Measurements from ENCODE around the gene ZNF597. TPM values are rescaled to one million over a fixed set of nuclear protein-coding genes. Genes with fewer than 3 reads are reported as not detected.

ZNF597 gene
- total RNA-seq, 1 donor from 2014 or later: 2.2 TPM

DNA sequence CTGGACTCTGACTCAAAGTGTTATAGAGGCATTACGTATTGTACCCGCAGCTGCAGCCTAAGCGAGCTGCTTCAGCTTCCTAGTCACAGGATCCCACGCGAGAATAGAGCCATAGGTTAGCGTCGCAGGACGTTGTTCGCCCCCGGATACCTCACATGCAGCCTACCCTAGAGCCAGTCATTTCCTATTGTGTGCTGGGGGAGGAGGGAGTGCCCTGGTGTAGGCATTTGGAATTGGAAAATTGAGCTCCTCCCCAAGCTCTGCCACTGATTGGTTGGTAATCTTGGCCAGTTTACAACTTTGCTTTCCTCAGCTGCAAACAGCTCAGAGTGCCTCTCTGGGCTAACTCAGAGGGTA is 706 bp upstream of the ZNF597 start:
- Mint-ChIP-seq H3K36me3 (ENCODE audit: insufficient read depth) (peaks cover 23% of the 10 kb centered on the region), H3K4me1 (ENCODE audit: low read depth) (peaks cover 5% of the 10 kb centered on the region), H3K9me3 (ENCODE audit: low read depth) (peaks cover 11% of the 10 kb centered on the region), H3K4me3 (ENCODE audit: low read depth) (peak overlapping the region; percentile 95), H3K27me3 (no peaks in the 10 kb centered on the region), H3K27ac (peak overlapping the region; percentile 97)
- TF ChIP-seq, protein P1, sequence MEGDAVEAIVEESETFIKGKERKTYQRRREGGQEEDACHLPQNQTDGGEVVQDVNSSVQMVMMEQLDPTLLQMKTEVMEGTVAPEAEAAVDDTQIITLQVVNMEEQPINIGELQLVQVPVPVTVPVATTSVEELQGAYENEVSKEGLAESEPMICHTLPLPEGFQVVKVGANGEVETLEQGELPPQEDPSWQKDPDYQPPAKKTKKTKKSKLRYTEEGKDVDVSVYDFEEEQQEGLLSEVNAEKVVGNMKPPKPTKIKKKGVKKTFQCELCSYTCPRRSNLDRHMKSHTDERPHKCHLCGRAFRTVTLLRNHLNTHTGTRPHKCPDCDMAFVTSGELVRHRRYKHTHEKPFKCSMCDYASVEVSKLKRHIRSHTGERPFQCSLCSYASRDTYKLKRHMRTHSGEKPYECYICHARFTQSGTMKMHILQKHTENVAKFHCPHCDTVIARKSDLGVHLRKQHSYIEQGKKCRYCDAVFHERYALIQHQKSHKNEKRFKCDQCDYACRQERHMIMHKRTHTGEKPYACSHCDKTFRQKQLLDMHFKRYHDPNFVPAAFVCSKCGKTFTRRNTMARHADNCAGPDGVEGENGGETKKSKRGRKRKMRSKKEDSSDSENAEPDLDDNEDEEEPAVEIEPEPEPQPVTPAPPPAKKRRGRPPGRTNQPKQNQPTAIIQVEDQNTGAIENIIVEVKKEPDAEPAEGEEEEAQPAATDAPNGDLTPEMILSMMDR (IDR thresholded peaks at IDR 0.05; ENCODE audit: unreplicated experiment): no peak
- DNase-seq (ENCODE audit: low spot score, unreplicated experiment): no peak

- H3K4me1 Mint-ChIP-seq (ENCODE audit: low read depth): peaks cover 5% of the 10 kb centered on the region
- H3K4me3 Mint-ChIP-seq (ENCODE audit: low read depth): no peak overlapping the region
- H3K9me3 Mint-ChIP-seq (ENCODE audit: low read depth): peaks cover 11% of the 10 kb centered on the region
- TF ChIP-seq, protein P1 (IDR thresholded peaks at IDR 0.05; ENCODE audit: unreplicated experiment): no peak
- no peaks in the 10 kb centered on the region for H3K27me3 Mint-ChIP-seq
- no peak overlapping the region for H3K27ac Mint-ChIP-seq
- DNase-seq (ENCODE audit: low spot score, unreplicated experiment): no peak
- H3K36me3 Mint-ChIP-seq (ENCODE audit: insufficient read depth): peaks cover 17% of the 10 kb centered on the region
These were observed 3.7 kb downstream of the ZNF597 start for GRCh38 chr16:3439637-3440036.

DNA sequence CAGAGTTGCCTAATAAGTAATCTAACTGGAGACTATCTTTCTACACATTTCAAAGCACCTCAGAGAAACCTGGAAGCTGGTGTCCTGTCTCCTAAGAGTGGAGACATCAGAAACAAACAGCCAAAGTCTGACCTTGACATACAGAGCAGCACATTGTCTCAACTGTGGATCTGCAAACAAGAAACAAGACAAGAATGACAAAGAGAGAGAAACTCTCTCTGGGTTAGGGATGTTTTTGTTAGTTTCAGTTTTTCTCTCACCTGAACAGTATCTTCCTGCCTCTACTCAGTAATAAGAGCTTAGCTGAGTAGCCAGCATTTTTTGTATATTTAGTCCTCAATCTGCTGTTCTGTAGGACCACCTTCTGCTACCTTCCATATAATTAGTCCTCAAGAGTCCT is 8.9 kb downstream of the ZNF597 start:
- peaks cover 5% of the 10 kb centered on the region for H3K36me3 Mint-ChIP-seq (ENCODE audit: insufficient read depth)
- peaks cover under 1% of the 10 kb centered on the region for H3K9me3 Mint-ChIP-seq (ENCODE audit: low read depth)
- no peak overlapping the region for H3K4me3 Mint-ChIP-seq (ENCODE audit: low read depth)
- peaks cover 2% of the 10 kb centered on the region for H3K4me1 Mint-ChIP-seq (ENCODE audit: low read depth)
- H3K27ac Mint-ChIP-seq: no peak overlapping the region
- DNase-seq (ENCODE audit: low spot score, unreplicated experiment): no peak
- TF ChIP-seq, protein P1 (IDR thresholded peaks at IDR 0.05; ENCODE audit: unreplicated experiment): no peak
- no peaks in the 10 kb centered on the region for H3K27me3 Mint-ChIP-seq

GRCh38 chr16:3431779-3432219 is 11.5 kb downstream of the ZNF597 start:
- Mint-ChIP-seq H3K27me3 (no peaks in the 10 kb centered on the region), H3K36me3 (ENCODE audit: insufficient read depth) (peaks cover 4% of the 10 kb centered on the region), H3K4me3 (ENCODE audit: low read depth) (no peak overlapping the region), H3K4me1 (ENCODE audit: low read depth) (peaks cover 2% of the 10 kb centered on the region), H3K9me3 (ENCODE audit: low read depth) (no peaks in the 10 kb centered on the region), H3K27ac (no peak overlapping the region)
- DNase-seq (ENCODE audit: low spot score, unreplicated experiment): no peak
- TF ChIP-seq, protein P1 (IDR thresholded peaks at IDR 0.05; ENCODE audit: unreplicated experiment): no peak

DNA sequence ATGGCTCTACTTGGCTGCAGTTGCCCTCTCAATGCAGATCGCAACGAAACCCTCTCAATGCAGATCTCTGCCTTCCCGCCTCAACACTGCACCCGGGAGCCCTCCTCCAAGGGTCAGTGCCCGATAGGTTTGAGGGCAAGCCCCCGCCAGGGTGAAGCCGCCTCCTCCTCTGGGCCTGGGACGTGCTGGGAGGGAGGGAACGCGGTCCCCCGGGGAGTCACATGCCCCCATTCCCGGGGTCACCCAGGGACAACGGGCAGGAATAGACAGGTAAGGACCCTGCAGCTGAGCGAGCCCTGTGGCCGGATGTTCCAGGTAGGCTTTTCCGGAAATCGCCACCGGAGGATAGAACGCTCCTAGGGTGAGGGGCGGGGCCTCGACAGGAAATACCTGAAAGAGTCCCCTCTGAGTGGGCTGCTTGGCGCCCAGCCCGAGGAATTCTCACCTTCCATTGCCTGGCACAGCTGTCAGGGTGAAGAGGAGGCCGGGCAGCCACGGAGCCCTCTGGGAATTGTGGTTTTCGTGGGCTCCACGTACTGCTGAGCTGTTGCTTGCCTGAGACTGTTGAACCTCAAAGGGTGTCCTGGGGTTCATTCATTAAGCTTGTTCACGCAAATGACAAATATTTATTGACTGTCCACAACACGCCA is 29.4 kb downstream of the ZNF597 start:
- no peak for DNase-seq (ENCODE audit: low spot score, unreplicated experiment)
- H3K9me3 Mint-ChIP-seq (ENCODE audit: low read depth): peaks cover 42% of the 10 kb centered on the region
- no peaks in the 10 kb centered on the region for H3K27me3 Mint-ChIP-seq
- no peak overlapping the region for H3K4me3 Mint-ChIP-seq (ENCODE audit: low read depth)
- TF ChIP-seq, protein P1 (IDR thresholded peaks at IDR 0.05; ENCODE audit: unreplicated experiment): no peak
- no peak overlapping the region for H3K27ac Mint-ChIP-seq
- peaks cover 36% of the 10 kb centered on the region for H3K36me3 Mint-ChIP-seq (ENCODE audit: insufficient read depth)
- no peaks in the 10 kb centered on the region for H3K4me1 Mint-ChIP-seq (ENCODE audit: low read depth)

Measured in progenitor cell of endocrine pancreas (in vitro differentiated cells).